ENCODE measurements around the gene RAB11B. TPM values are rescaled to one million over a fixed set of nuclear protein-coding genes. Genes with fewer than 3 reads are reported as not detected.

Gene RAB11B
- total and polyA plus RNA-seq, 9 of the 15 experiments (the other 6 are each of a cell fraction or from before 2014, with no cell fraction given): 0.74 to 71.0 (median 13.8) TPM

GRCh38 chr19:8423817-8424223 is 33.7 kb downstream of the RAB11B start (continued):
- TF ChIP-seq, protein P1, sequence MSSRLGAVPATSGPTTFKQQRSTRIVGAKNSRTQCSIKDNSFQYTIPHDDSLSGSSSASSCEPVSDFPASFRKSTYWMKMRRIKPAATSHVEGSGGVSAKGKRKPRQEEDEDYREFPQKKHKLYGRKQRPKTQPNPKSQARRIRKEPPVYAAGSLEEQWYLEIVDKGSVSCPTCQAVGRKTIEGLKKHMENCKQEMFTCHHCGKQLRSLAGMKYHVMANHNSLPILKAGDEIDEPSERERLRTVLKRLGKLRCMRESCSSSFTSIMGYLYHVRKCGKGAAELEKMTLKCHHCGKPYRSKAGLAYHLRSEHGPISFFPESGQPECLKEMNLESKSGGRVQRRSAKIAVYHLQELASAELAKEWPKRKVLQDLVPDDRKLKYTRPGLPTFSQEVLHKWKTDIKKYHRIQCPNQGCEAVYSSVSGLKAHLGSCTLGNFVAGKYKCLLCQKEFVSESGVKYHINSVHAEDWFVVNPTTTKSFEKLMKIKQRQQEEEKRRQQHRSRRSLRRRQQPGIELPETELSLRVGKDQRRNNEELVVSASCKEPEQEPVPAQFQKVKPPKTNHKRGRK (tag; IDR thresholded peaks at IDR 0.05): no peak
- TF ChIP-seq CREB5 (CRISPR knock-in tag; IDR thresholded peaks at IDR 0.05) (no peak), HCFC1 (IDR thresholded peaks at IDR 0.05; ENCODE audit: low read depth, low read length) (no peak), FOXM1 (IDR thresholded peaks at IDR 0.05; ENCODE audit: low read depth) (no peak), FOXM1 (CRISPR knock-in tag; IDR thresholded peaks at IDR 0.05; ENCODE audit: low read depth) (no peak), GABPB1 (CRISPR knock-in tag; IDR thresholded peaks at IDR 0.05) (0 out of 2 replicates have a peak, but pooled peaks have one; percentile 48), NFRKB (IDR thresholded peaks at IDR 0.05; ENCODE audit: low read depth) (no peak), RBM22 (IDR thresholded peaks at IDR 0.05; ENCODE audit: low read depth, low read length, poor library complexity, severe bottlenecking) (no peak), E2F8 (IDR thresholded peaks at IDR 0.05; ENCODE audit: low read depth, partially characterized antibody) (no peak), MLLT1 (IDR thresholded peaks at IDR 0.05) (peak in 1 of 2 experiments; percentile 22; a peak in 1 of 4 replicates), PCBP1 (IDR thresholded peaks at IDR 0.05; ENCODE audit: low read depth, low read length, poor library complexity, severe bottlenecking) (no peak), CHCHD3 (CRISPR knock-in tag; IDR thresholded peaks at IDR 0.05) (no peak), NONO (IDR thresholded peaks at IDR 0.05; ENCODE audit: low read depth in 2 of 2, low read length in 1 of 2) (no peak), KDM5B (IDR thresholded peaks at IDR 0.05; ENCODE audit: insufficient replicate concordance, low read depth, low read length) (no peak), RBM14 (IDR thresholded peaks at IDR 0.05; ENCODE audit: borderline replicate concordance, insufficient read depth, low read depth, low read length) (no peak)
- TF ChIP-seq, protein P2, sequence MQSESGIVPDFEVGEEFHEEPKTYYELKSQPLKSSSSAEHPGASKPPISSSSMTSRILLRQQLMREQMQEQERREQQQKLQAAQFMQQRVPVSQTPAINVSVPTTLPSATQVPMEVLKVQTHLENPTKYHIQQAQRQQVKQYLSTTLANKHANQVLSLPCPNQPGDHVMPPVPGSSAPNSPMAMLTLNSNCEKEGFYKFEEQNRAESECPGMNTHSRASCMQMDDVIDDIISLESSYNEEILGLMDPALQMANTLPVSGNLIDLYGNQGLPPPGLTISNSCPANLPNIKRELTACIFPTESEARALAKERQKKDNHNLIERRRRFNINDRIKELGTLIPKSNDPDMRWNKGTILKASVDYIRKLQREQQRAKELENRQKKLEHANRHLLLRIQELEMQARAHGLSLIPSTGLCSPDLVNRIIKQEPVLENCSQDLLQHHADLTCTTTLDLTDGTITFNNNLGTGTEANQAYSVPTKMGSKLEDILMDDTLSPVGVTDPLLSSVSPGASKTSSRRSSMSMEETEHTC (IDR thresholded peaks at IDR 0.05): no peak
- TF ChIP-seq, protein P3, sequence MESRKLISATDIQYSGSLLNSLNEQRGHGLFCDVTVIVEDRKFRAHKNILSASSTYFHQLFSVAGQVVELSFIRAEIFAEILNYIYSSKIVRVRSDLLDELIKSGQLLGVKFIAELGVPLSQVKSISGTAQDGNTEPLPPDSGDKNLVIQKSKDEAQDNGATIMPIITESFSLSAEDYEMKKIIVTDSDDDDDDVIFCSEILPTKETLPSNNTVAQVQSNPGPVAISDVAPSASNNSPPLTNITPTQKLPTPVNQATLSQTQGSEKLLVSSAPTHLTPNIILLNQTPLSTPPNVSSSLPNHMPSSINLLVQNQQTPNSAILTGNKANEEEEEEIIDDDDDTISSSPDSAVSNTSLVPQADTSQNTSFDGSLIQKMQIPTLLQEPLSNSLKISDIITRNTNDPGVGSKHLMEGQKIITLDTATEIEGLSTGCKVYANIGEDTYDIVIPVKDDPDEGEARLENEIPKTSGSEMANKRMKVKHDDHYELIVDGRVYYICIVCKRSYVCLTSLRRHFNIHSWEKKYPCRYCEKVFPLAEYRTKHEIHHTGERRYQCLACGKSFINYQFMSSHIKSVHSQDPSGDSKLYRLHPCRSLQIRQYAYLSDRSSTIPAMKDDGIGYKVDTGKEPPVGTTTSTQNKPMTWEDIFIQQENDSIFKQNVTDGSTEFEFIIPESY (CRISPR knock-in tag; IDR thresholded peaks at IDR 0.05): no peak

Data from K562 (cell line).